Body of pancreas (tissue), 4 donors: ENCODE data around the gene PHF12.

Experiments used
- POLR2A ChIP-seq, 3 donors: fragments of 450-650 bp; IDR thresholded peaks; one replicate each; pipeline ENCODE4 v1.6.1; 2016; ENCODE audit warnings: antibody characterized with exemption in 3 of 3, mild to moderate bottlenecking in 2 of 3
- TF ChIP-seq, protein P1 (sequence below), 7 experiments: fragments of 450-650 bp in 4 of 7; fragments of 200-600 bp in 3 of 7; sonication (generic) in 3 of 7; IDR thresholded peaks; one replicate each; pipeline ENCODE4 v1.5.1; 2016 to 2019; ENCODE audit warnings: antibody characterized with exemption in 7 of 7

GRCh38 chr17:28954886-28955285 lies 3.6 kb upstream of the PHF12 start:
- TF ChIP-seq, protein P1, sequence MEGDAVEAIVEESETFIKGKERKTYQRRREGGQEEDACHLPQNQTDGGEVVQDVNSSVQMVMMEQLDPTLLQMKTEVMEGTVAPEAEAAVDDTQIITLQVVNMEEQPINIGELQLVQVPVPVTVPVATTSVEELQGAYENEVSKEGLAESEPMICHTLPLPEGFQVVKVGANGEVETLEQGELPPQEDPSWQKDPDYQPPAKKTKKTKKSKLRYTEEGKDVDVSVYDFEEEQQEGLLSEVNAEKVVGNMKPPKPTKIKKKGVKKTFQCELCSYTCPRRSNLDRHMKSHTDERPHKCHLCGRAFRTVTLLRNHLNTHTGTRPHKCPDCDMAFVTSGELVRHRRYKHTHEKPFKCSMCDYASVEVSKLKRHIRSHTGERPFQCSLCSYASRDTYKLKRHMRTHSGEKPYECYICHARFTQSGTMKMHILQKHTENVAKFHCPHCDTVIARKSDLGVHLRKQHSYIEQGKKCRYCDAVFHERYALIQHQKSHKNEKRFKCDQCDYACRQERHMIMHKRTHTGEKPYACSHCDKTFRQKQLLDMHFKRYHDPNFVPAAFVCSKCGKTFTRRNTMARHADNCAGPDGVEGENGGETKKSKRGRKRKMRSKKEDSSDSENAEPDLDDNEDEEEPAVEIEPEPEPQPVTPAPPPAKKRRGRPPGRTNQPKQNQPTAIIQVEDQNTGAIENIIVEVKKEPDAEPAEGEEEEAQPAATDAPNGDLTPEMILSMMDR (IDR thresholded peaks at IDR 0.05), result no peak
- TF ChIP-seq POLR2A (IDR thresholded peaks at IDR 0.05), result no peak
